Uterus (tissue), 2 donors: Measurements from ENCODE around the gene COL28A1.

ENCODE experiments used
- CTCF ChIP-seq, 4 experiments: fragments of 200-600 bp in 2 of 4; fragments of 450-650 bp in 2 of 4; sonication (generic) in 2 of 4; IDR thresholded peaks; one replicate each; pipeline ENCODE4 v1.5.1; 2016 to 2019; ENCODE audit warnings: antibody characterized with exemption in 4 of 4, mild to moderate bottlenecking in 2 of 4, moderate library complexity in 1 of 4
- POLR2A ChIP-seq, 2 donors: fragments of 450-650 bp; IDR thresholded peaks; one replicate each; pipeline ENCODE4 v1.6.1; 2016; ENCODE audit warnings: antibody characterized with exemption in 2 of 2, mild to moderate bottlenecking in 1 of 2, moderate library complexity in 1 of 2

- no peak for TF ChIP-seq CTCF (IDR thresholded peaks at IDR 0.05)
- TF ChIP-seq POLR2A (IDR thresholded peaks at IDR 0.05), result no peak
These were observed 2.0 kb upstream of the COL28A1 start for GRCh38 chr7:7537711-7538110.
